HepG2 (cell line): ENCODE measurements around the gene NEURL3. TPM values are rescaled to one million over a fixed set of nuclear protein-coding genes. Genes with fewer than 3 reads are reported as not detected.

Source experiments
- ATAC-seq: fragments of 200-7000 bp; cut with Tn5 transposase; 3 replicates; pipeline ENCODE4 v1.9.1; 2020; ENCODE audit warnings: mild to moderate bottlenecking, moderate library complexity
- BruUV-seq: library from RNA; stranded (reverse); fragments of 400-500 nt; replicated peaks from 2 replicates; lab custom pipeline; 2021; lab: Mats Ljungman, UMichigan
- CTCF ChIA-PET: fragments of 300-600 bp; formaldehyde crosslinking; extraction: SDS; loops from one replicate; lab custom pipeline; 2021; ENCODE audit warnings: low total read pairs, inconsistent platforms, low intra/inter-chr PET ratio; lab: Yijun Ruan, JAX
- POLR2A ChIA-PET: fragments of 350-600 bp; sonication (Branson Sonifier 250); formaldehyde crosslinking; loops from one replicate; lab custom pipeline; 2020; ENCODE audit warnings: antibody characterized with exemption, inconsistent platforms; lab: Yijun Ruan, JAX
- DNase-seq: peaks from one replicate; pipeline ENCODE4 v3.0.0-alpha.2; 2015; ENCODE audit warnings: low spot score
- FAIRE-seq: peaks from 3 replicates; lab custom pipeline; 2011; peaks lifted over from hg19 to GRCh38; lab: Jason Lieb, UNC
- H2AFZ ChIP-seq: one replicate; pipeline ENCODE4 v1.6.1; 2011; ENCODE audit warnings: low read length, inconsistent platforms
- H3K27ac ChIP-seq: fragments of 300-600 bp; 3 replicates; pipeline ENCODE4 v1.8.0; 2011; ENCODE audit warnings: mixed run types, mild to moderate bottlenecking, mixed read lengths, low read length, inconsistent platforms; ENCODE audit not compliant: insufficient read depth; ENCODE audit errors: extremely low read length
- H3K27me3 ChIP-seq, 2 experiments: fragments of 200-600 bp in 1 of 2; 2 replicates in 1 of 2; 3 replicates in 1 of 2; pipeline versions ENCODE4 v1.6.0 to v1.8.0; 2011; ENCODE audit warnings: low read length in 2 of 2, mild to moderate bottlenecking in 2 of 2, moderate library complexity in 2 of 2, inconsistent platforms in 1 of 2; ENCODE audit not compliant: insufficient read depth in 2 of 2, control insufficient read depth in 1 of 2
- H3K36me3 ChIP-seq, 2 experiments: fragments of 200-600 bp in 1 of 2; replicated peaks in 1 of 2; 2 replicates in 1 of 2; 3 replicates in 1 of 2; pipeline versions ENCODE4 v1.5.1 to v1.8.0; 2011; ENCODE audit warnings: low read length in 2 of 2, inconsistent platforms in 1 of 2; ENCODE audit not compliant: insufficient read depth in 2 of 2, control insufficient read depth in 1 of 2
- H3K4me1 ChIP-seq: 2 replicates; pipeline ENCODE4 v1.5.1; 2012; ENCODE audit warnings: low read length, inconsistent platforms; ENCODE audit not compliant: insufficient read depth
- H3K4me2 ChIP-seq: 2 replicates; pipeline ENCODE4 v1.6.0; 2011; ENCODE audit warnings: low read depth, low read length, inconsistent platforms
- H3K4me3 ChIP-seq, 3 experiments: fragments of 200-600 bp in 1 of 3; sonication (generic), shearing (Covaris generic) in 1 of 3; replicated peaks in 1 of 3; 2 replicates each; pipeline ENCODE4 v1.5.1; 2011 to 2016; ENCODE audit warnings: low read length in 3 of 3, inconsistent platforms in 2 of 3, low read depth in 2 of 3, mild to moderate bottlenecking in 2 of 3, control low read depth in 1 of 3, mixed read lengths in 1 of 3; ENCODE audit not compliant: insufficient read depth in 1 of 3
- H3K79me2 ChIP-seq: one replicate; pipeline ENCODE4 v1.6.1; 2011; ENCODE audit warnings: low read length, inconsistent platforms; ENCODE audit not compliant: insufficient read depth
- H3K9ac ChIP-seq: 2 replicates; pipeline ENCODE4 v1.6.0; 2011; ENCODE audit warnings: mild to moderate bottlenecking, low read depth, low read length, inconsistent platforms; ENCODE audit not compliant: insufficient read depth
- H3K9me3 ChIP-seq: 2 replicates; pipeline ENCODE4 v1.5.1; 2012; ENCODE audit warnings: mild to moderate bottlenecking, low read length
- H4K20me1 ChIP-seq: 2 replicates; pipeline ENCODE4 v1.6.0; 2011; ENCODE audit warnings: inconsistent platforms, mild to moderate bottlenecking, low read length, moderate library complexity; ENCODE audit not compliant: insufficient read depth
- ATF3 ChIP-seq: sonication (generic); formaldehyde crosslinking; IDR thresholded peaks from 2 replicates; pipeline ENCODE4 v1.4.0; 2020; ENCODE audit warnings: missing genetic modification reagents
- FOXO4 ChIP-seq: sonication (generic); formaldehyde crosslinking; conservative IDR thresholded peaks from 2 replicates; pipeline ENCODE4 v1.8.1; 2023; ENCODE audit warnings: missing genetic modification reagents
- GLI4 ChIP-seq: sonication (generic); formaldehyde crosslinking; IDR thresholded peaks from 2 replicates; pipeline ENCODE4 v1.5.1; 2020; ENCODE audit warnings: missing genetic modification reagents, mild to moderate bottlenecking, moderate library complexity, borderline replicate concordance
- TBX3 ChIP-seq: fragments of 450-650 bp; IDR thresholded peaks from 2 replicates; pipeline ENCODE4 v1.6.1; 2017; ENCODE audit warnings: antibody characterized with exemption, mild to moderate bottlenecking, inconsistent platforms, borderline replicate concordance
- ZNF121 ChIP-seq: sonication (generic); formaldehyde crosslinking; IDR thresholded peaks from 2 replicates; pipeline ENCODE4 v1.5.0; 2020; ENCODE audit warnings: mild to moderate bottlenecking, missing genetic modification reagents
- ZNF253 ChIP-seq: sonication (generic); formaldehyde crosslinking; IDR thresholded peaks from 2 replicates; pipeline ENCODE4 v1.8.0; 2022; ENCODE audit warnings: mild to moderate bottlenecking, missing genetic modification reagents, borderline replicate concordance
- ZNF614 ChIP-seq: IDR thresholded peaks from 2 replicates; pipeline ENCODE4 v1.6.1; 2018; ENCODE audit warnings: missing biosample characterization, missing genetic modification reagents, inconsistent platforms, borderline replicate concordance
- ZNF740 ChIP-seq: sonication (generic); formaldehyde crosslinking; IDR thresholded peaks from 2 replicates; pipeline ENCODE4 v1.4.0; 2020; ENCODE audit warnings: missing genetic modification reagents
- ZNF780A ChIP-seq: sonication (generic); formaldehyde crosslinking; IDR thresholded peaks from 2 replicates; pipeline ENCODE4 v1.8.0; 2022; ENCODE audit warnings: mild to moderate bottlenecking, missing genetic modification reagents, moderate library complexity
- WGBS: methylation state at CpG from one replicate; pipeline ENCODE4 v1.1.6; 2017; ENCODE audit warnings: low lambda C conversion rate; 5-methylcytosine and 5-hydroxymethylcytosine counted together
- in situ Hi-C: cut with HindIII; loops from 2 replicates; pipeline ENCODE4 v1.10.0; 2017; ENCODE audit warnings: low pct_unique_long_range_greater_than_20kb; ENCODE audit not compliant: extremely low pct_ligation_motif_present
- intact Hi-C: fragments of 100-400 bp; cut with micrococcal nuclease; formaldehyde crosslinking; loops from one replicate; pipeline ENCODE4 v1.10.0; 2022; ENCODE audit not compliant: unreplicated experiment
- polyA plus RNA-seq, 8 experiments: library from polyadenylated mRNA; depleted of rRNA in 3 of 8; stranded (reverse) in 7 of 8; unstranded in 1 of 8; fragments of >200 nt; fragmentation: Illumina TruSeq in 4 of 8; extraction: Trizol in 4 of 8; gene quantifications; 2 replicates each; pipeline versions ENCODE4 v1.2.1 to v1.2.3, GENCODE V29; 2011 to 2016; ENCODE audit warnings: low read depth in 4 of 8, missing spikeins in 1 of 8, mixed read lengths in 1 of 8; ENCODE audit not compliant: insufficient read depth in 1 of 8
- total RNA-seq, 5 experiments: library from RNA; depleted of rRNA; stranded (reverse); fragments of >200 nt; fragmentation: Illumina TruSeq; extraction: Trizol; gene quantifications; 2 replicates each; pipeline ENCODE4 v1.2.3, GENCODE V29; 2016; ENCODE audit warnings: low read depth in 1 of 5

Gene NEURL3
- total and polyA plus RNA-seq, 2 of the 13 experiments (the other 11 are each of a cell fraction or from before 2014, with no cell fraction given) = 0.16 to 1.2 TPM

DNA sequence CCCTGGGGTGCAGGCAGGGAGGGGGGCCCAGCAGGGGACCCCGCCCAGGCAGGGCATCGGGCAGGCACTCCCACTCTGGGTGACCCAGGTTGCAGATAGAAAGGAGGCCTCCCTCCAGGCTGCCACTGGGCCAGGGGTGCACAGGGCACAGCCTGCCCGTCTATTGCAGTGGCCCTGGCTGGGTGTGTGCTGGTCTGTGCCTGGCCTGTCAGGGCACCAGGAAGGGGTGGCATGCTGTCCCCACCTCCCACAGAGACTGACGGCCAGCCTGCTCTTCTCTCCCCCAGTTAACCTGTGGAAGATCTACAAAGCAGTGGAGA is 44.3 kb upstream of the NEURL3 start:
- DNase-seq = no peak
- TF ChIP-seq ZNF740 (CRISPR knock-in tag) (no peak), FOXO4 (CRISPR knock-in tag) (0 out of 2 replicates have a peak, but pooled peaks have one; percentile 3), ZNF780A (CRISPR knock-in tag) (no peak)
- no peaks in the 10 kb centered on the region; a peak in 1 of 5 replicates for H3K36me3 ChIP-seq
- H3K27ac ChIP-seq = no peak overlapping the region
- in situ Hi-C loops (no loop called here), intact Hi-C loops (no loop called here)
- H3K9me3 ChIP-seq = no peaks in the 10 kb centered on the region
- no peak for FAIRE-seq
- ChIA-PET CTCF (interaction anchor here (1.1 to 1.7 kb wide), 4 partner anchors 12 to 411 kb away, joined by 3 to 8 read pairs (median 4); no protein-coding TSS in a partner anchor), POLR2A (interaction anchor here (0.5 to 2.2 kb wide), 10 partner anchors 11 to 563 kb away, joined by 3 to 18 read pairs (median 4); partner anchors contain the start of genes CNNM3 and CNNM4)
- no peak overlapping the region; a peak in 1 of 6 replicates for H3K4me3 ChIP-seq
- 92% methylated on average over 3 of the region's 4 CpGs for WGBS
- no TSS peak for BruUV-seq
- H3K27me3 ChIP-seq = no peaks in the 10 kb centered on the region
- H3K4me2 ChIP-seq = peak overlapping the region; percentile 89
- H2AFZ ChIP-seq = no peak overlapping the region
- peaks cover 34% of the 10 kb centered on the region for H3K4me1 ChIP-seq
- no peak for ATAC-seq
- no peaks in the 10 kb centered on the region for H4K20me1 ChIP-seq
- no peak overlapping the region for H3K9ac ChIP-seq
- H3K79me2 ChIP-seq = no peaks in the 10 kb centered on the region

DNA sequence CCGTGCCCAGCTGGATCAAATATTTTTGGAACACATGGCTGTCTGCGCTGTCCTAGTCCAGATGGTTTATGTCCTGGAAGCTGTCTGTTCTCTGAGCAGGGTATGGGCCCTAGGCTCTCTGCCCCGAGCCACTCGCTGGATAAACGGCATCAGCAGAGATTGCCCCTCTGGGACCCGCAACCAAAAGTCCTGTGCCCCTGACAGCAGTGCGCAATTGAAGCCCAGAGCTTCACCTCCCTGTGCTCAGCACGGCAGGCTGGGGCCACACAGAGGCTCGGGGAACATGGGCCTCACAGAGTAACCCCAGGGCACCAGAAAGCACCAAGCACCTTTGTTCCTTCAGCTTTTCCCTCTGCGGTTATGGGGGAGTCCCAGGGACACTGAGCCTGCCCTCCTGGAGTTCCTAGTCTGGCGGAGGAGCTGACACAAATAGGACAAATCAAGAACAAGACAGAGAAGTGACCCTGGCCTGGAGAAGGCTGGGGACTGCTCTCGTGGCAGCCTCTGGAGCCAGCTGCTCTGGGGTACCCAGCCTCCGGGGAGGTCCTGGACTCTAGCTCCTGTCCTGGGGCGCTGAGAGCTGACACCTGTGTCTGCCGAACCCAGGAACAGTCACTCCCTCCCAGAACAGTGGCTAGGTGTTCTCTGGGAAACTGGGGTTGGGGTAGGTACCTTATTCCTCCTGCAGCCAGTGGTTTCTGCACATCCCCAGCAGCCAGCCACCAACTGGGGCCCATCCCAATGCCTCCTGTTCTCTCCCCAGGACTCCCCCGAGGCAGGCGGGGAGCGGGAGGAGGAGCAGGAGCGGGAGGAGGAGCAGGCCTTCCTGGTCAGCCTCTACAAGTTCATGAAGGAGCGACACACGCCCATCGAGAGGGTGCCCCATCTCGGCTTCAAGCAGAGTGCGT is 43.7 kb upstream of the NEURL3 start:
- Histone ChIP-seq H4K20me1 (no peaks in the 10 kb centered on the region), H3K9me3 (no peaks in the 10 kb centered on the region), H3K27me3 (no peaks in the 10 kb centered on the region), H3K9ac (no peak overlapping the region)
- no peak for DNase-seq
- TF ChIP-seq ZNF253 (CRISPR knock-in tag) (no peak), ZNF614 (CRISPR knock-in tag) (no peak), FOXO4 (CRISPR knock-in tag) (0 out of 2 replicates have a peak, but pooled peaks have one; percentile 36), GLI4 (CRISPR knock-in tag) (no peak), ZNF121 (CRISPR knock-in tag) (no peak), ATF3 (no peak), TBX3 (no peak)
- TF ChIP-seq, all 625 proteins: peak for 1
- BruUV-seq = no TSS peak
- no peak for FAIRE-seq
- in situ Hi-C loops (no loop called here), intact Hi-C loops (no loop called here)
- Histone ChIP-seq H3K4me1 (peaks cover 28% of the 10 kb centered on the region), H2AFZ (no peak overlapping the region), H3K36me3 (no peaks in the 10 kb centered on the region; a peak in 1 of 5 replicates), H3K4me2 (no peak overlapping the region), H3K27ac (no peak overlapping the region), H3K4me3 (no peak overlapping the region), H3K79me2 (no peaks in the 10 kb centered on the region)
- CTCF ChIA-PET = interaction anchor here (1.5 to 1.7 kb wide), 2 partner anchors 31 to 252 kb away, joined by 5 to 8 read pairs; no protein-coding TSS in a partner anchor
- POLR2A ChIA-PET = interaction anchor here (1.8 kb wide), 1 partner anchor 11 kb away, joined by 5 read pairs; no protein-coding TSS in a partner anchor
- ATAC-seq = no peak
- WGBS = 89% methylated on average over 18 of the region's 24 CpGs
